Measurements from ENCODE around the gene MNS1.

GRCh38 chr15:56390739-56391267 is 74.1 kb downstream of the MNS1 start:
- TF ChIP-seq, protein P1, sequence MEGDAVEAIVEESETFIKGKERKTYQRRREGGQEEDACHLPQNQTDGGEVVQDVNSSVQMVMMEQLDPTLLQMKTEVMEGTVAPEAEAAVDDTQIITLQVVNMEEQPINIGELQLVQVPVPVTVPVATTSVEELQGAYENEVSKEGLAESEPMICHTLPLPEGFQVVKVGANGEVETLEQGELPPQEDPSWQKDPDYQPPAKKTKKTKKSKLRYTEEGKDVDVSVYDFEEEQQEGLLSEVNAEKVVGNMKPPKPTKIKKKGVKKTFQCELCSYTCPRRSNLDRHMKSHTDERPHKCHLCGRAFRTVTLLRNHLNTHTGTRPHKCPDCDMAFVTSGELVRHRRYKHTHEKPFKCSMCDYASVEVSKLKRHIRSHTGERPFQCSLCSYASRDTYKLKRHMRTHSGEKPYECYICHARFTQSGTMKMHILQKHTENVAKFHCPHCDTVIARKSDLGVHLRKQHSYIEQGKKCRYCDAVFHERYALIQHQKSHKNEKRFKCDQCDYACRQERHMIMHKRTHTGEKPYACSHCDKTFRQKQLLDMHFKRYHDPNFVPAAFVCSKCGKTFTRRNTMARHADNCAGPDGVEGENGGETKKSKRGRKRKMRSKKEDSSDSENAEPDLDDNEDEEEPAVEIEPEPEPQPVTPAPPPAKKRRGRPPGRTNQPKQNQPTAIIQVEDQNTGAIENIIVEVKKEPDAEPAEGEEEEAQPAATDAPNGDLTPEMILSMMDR (IDR thresholded peaks at IDR 0.05; ENCODE audit: poor library complexity), result no peak
- no peak for TF ChIP-seq EZH2phosphoT487 (IDR thresholded peaks at IDR 0.05; ENCODE audit: low read depth, severe bottlenecking, unreplicated experiment)
- no peak for TF ChIP-seq EZH2 (IDR thresholded peaks at IDR 0.05; ENCODE audit: borderline replicate concordance)
